SK-N-SH (cell line): ENCODE data around the gene VAV1.

Experiments used
- CTCF ChIP-seq: fragments of 200-600 bp; sonication (generic); IDR thresholded peaks from 2 replicates; pipeline ENCODE4 v1.6.1; 2017; ENCODE audit warnings: antibody characterized with exemption, mild to moderate bottlenecking, moderate library complexity
- FOXM1 ChIP-seq: IDR thresholded peaks from 2 replicates; pipeline ENCODE4 v1.4.0; 2012; ENCODE audit warnings: low read depth, mild to moderate bottlenecking
- POLR2AphosphoS5 ChIP-seq: IDR thresholded peaks from 2 replicates; pipeline ENCODE4 v1.6.1; 2012; ENCODE audit warnings: low read depth, low read length
- REST ChIP-seq: IDR thresholded peaks from 2 replicates; pipeline ENCODE4 v1.6.1; 2012; ENCODE audit warnings: mild to moderate bottlenecking, low read depth, low read length, moderate library complexity
- USF1 ChIP-seq: IDR thresholded peaks from 2 replicates; pipeline ENCODE4 v1.4.0; 2012; ENCODE audit warnings: low read depth, borderline replicate concordance

GRCh38 chr19:6835501-6835900, 63.0 kb downstream of the VAV1 start:
- TF ChIP-seq FOXM1: no peak
- no peak for TF ChIP-seq CTCF
- TF ChIP-seq POLR2AphosphoS5: no peak
- TF ChIP-seq USF1: no peak
- TF ChIP-seq REST: no peak
